ENCODE measurements around the gene LRRC14B. TPM values are rescaled to one million over a fixed set of nuclear protein-coding genes. Genes with fewer than 3 reads are reported as not detected.

LRRC14B gene
- total RNA-seq, 1 experiment from 2014 or later: not detected

DNA sequence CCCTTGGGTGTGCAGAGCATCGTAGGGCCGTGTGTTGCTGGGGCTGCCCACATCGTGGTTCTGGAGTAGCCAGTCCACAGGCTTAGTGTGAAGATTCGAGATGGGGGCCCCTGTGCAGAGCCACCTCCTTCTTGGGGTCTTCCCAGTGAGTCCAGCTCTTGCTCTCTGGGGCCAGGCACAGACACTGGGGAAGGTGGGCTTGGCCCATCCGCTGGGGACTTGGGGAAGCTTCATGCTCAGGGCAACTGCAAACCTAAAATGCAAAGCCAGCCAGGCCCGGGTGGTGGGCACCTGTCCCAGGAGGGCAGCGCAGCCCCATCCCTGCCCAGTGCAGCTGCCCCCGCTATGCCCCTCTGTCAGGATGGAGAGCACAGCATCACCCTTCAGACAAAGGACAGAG is 46.4 kb upstream of the LRRC14B start:
- no peaks in the 10 kb centered on the region for H3K4me1 Mint-ChIP-seq (ENCODE audit: low read depth, unreplicated experiment)
- CTCF ChIA-PET: no interaction called here

GRCh38 chr5:145585-146323 is 45.5 kb upstream of the LRRC14B start:
- Mint-ChIP-seq H3K4me1 (ENCODE audit: low read depth, unreplicated experiment) (no peaks in the 10 kb centered on the region), H3K27ac (ENCODE audit: unreplicated experiment) (no peak overlapping the region), H3K9me3 (ENCODE audit: low read depth, unreplicated experiment) (peaks cover 21% of the 10 kb centered on the region), H3K36me3 (ENCODE audit: insufficient read depth, unreplicated experiment) (peaks cover 3% of the 10 kb centered on the region), H3K27me3 (ENCODE audit: unreplicated experiment) (peaks cover 41% of the 10 kb centered on the region), H3K4me3 (ENCODE audit: low read depth, unreplicated experiment) (no peak overlapping the region)
- TF ChIP-seq, protein P1, sequence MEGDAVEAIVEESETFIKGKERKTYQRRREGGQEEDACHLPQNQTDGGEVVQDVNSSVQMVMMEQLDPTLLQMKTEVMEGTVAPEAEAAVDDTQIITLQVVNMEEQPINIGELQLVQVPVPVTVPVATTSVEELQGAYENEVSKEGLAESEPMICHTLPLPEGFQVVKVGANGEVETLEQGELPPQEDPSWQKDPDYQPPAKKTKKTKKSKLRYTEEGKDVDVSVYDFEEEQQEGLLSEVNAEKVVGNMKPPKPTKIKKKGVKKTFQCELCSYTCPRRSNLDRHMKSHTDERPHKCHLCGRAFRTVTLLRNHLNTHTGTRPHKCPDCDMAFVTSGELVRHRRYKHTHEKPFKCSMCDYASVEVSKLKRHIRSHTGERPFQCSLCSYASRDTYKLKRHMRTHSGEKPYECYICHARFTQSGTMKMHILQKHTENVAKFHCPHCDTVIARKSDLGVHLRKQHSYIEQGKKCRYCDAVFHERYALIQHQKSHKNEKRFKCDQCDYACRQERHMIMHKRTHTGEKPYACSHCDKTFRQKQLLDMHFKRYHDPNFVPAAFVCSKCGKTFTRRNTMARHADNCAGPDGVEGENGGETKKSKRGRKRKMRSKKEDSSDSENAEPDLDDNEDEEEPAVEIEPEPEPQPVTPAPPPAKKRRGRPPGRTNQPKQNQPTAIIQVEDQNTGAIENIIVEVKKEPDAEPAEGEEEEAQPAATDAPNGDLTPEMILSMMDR (IDR thresholded peaks at IDR 0.05; ENCODE audit: unreplicated experiment): no peak
- CTCF ChIA-PET: no interaction called here
- intact Hi-C loops (cut with micrococcal nuclease; ENCODE audit: unreplicated experiment): no loop called here
- DNase-seq: no peak
- BruUV-seq (replicated peaks): no TSS peak

More for the DNA sequence above, 46.4 kb upstream of the LRRC14B start:
- intact Hi-C loops (cut with micrococcal nuclease; ENCODE audit: unreplicated experiment): no loop called here
- no TSS peak for BruUV-seq (replicated peaks)
- peaks cover 3% of the 10 kb centered on the region for H3K36me3 Mint-ChIP-seq (ENCODE audit: insufficient read depth, unreplicated experiment)
- H3K9me3 Mint-ChIP-seq (ENCODE audit: low read depth, unreplicated experiment): peaks cover 19% of the 10 kb centered on the region
- DNase-seq: no peak
- H3K27ac Mint-ChIP-seq (ENCODE audit: unreplicated experiment): no peak overlapping the region
- peaks cover 41% of the 10 kb centered on the region for H3K27me3 Mint-ChIP-seq (ENCODE audit: unreplicated experiment)
- no peak overlapping the region for H3K4me3 Mint-ChIP-seq (ENCODE audit: low read depth, unreplicated experiment)
- TF ChIP-seq, protein P1 (IDR thresholded peaks at IDR 0.05; ENCODE audit: unreplicated experiment): no peak

- no peak overlapping the region for H3K27ac Mint-ChIP-seq (ENCODE audit: unreplicated experiment)
- no peak overlapping the region for H3K4me3 Mint-ChIP-seq (ENCODE audit: low read depth, unreplicated experiment)
- intact Hi-C loops (cut with micrococcal nuclease; ENCODE audit: unreplicated experiment): no loop called here
- TF ChIP-seq, protein P1 (IDR thresholded peaks at IDR 0.05; ENCODE audit: unreplicated experiment): no peak
- DNase-seq: no peak
- BruUV-seq (replicated peaks): no TSS peak
- H3K4me1 Mint-ChIP-seq (ENCODE audit: low read depth, unreplicated experiment): no peaks in the 10 kb centered on the region
- H3K9me3 Mint-ChIP-seq (ENCODE audit: low read depth, unreplicated experiment): peaks cover 21% of the 10 kb centered on the region
- peaks cover 45% of the 10 kb centered on the region for H3K27me3 Mint-ChIP-seq (ENCODE audit: unreplicated experiment)
- H3K36me3 Mint-ChIP-seq (ENCODE audit: insufficient read depth, unreplicated experiment): peaks cover 3% of the 10 kb centered on the region
- CTCF ChIA-PET: no interaction called here
Measured at GRCh38 chr5:147751-148150, 43.5 kb upstream of the LRRC14B start.

GRCh38 chr5:149745-150485 is 41.4 kb upstream of the LRRC14B start:
- Mint-ChIP-seq H3K4me3 (ENCODE audit: low read depth, unreplicated experiment) (no peak overlapping the region), H3K9me3 (ENCODE audit: low read depth, unreplicated experiment) (peaks cover 21% of the 10 kb centered on the region), H3K36me3 (ENCODE audit: insufficient read depth, unreplicated experiment) (peaks cover 3% of the 10 kb centered on the region), H3K4me1 (ENCODE audit: low read depth, unreplicated experiment) (no peaks in the 10 kb centered on the region), H3K27ac (ENCODE audit: unreplicated experiment) (no peak overlapping the region), H3K27me3 (ENCODE audit: unreplicated experiment) (peaks cover 32% of the 10 kb centered on the region)
- intact Hi-C loops (cut with micrococcal nuclease; ENCODE audit: unreplicated experiment): no loop called here
- BruUV-seq (replicated peaks): no TSS peak
- CTCF ChIA-PET: no interaction called here
- TF ChIP-seq, protein P1 (IDR thresholded peaks at IDR 0.05; ENCODE audit: unreplicated experiment): no peak
- DNase-seq: no peak
